ENCODE results near the gene MARS2.

The MARS2 gene

GRCh38 chr2:197672371-197672893 lies 32.7 kb upstream of the MARS2 start:
- TF ChIP-seq CTCF (IDR thresholded peaks at IDR 0.05; ENCODE audit: low read depth, low read length) = no peak
- H3K27me3 ChIP-seq = peaks cover 20% of the 10 kb centered on the region
- H3K4me3 ChIP-seq (ENCODE audit: low read depth, low read length) = no peak overlapping the region
- no peaks in the 10 kb centered on the region for H3K4me1 ChIP-seq
- no peaks in the 10 kb centered on the region for H3K9me3 ChIP-seq
- DNase-seq = no peak
- H3K36me3 ChIP-seq = no peaks in the 10 kb centered on the region

GRCh38 chr2:197673106-197673505 lies 32.1 kb upstream of the MARS2 start:
- no peak for DNase-seq
- TF ChIP-seq CTCF (IDR thresholded peaks at IDR 0.05; ENCODE audit: low read depth, low read length) = no peak
- H3K36me3 ChIP-seq = no peaks in the 10 kb centered on the region
- no peaks in the 10 kb centered on the region for H3K9me3 ChIP-seq
- no peak overlapping the region for H3K4me3 ChIP-seq (ENCODE audit: low read depth, low read length)
- no peaks in the 10 kb centered on the region for H3K4me1 ChIP-seq
- peaks cover 20% of the 10 kb centered on the region for H3K27me3 ChIP-seq

- TF ChIP-seq CTCF (IDR thresholded peaks at IDR 0.05; ENCODE audit: low read depth, low read length) = no peak
- H3K36me3 ChIP-seq = no peaks in the 10 kb centered on the region
- no peaks in the 10 kb centered on the region for H3K9me3 ChIP-seq
- DNase-seq = no peak
- peaks cover 20% of the 10 kb centered on the region for H3K27me3 ChIP-seq
- H3K4me1 ChIP-seq = no peaks in the 10 kb centered on the region
- no peak overlapping the region for H3K4me3 ChIP-seq (ENCODE audit: low read depth, low read length)
Observed at GRCh38 chr2:197673606-197674005, 31.6 kb upstream of the MARS2 start.

GRCh38 chr2:197674060-197674459 lies 31.1 kb upstream of the MARS2 start:
- Histone ChIP-seq H3K36me3 (no peaks in the 10 kb centered on the region), H3K4me3 (ENCODE audit: low read depth, low read length) (no peak overlapping the region), H3K27me3 (peaks cover 20% of the 10 kb centered on the region), H3K4me1 (no peaks in the 10 kb centered on the region), H3K9me3 (no peaks in the 10 kb centered on the region)
- no peak for DNase-seq
- no peak for TF ChIP-seq CTCF (IDR thresholded peaks at IDR 0.05; ENCODE audit: low read depth, low read length)

- H3K36me3 ChIP-seq = no peaks in the 10 kb centered on the region
- no peak overlapping the region for H3K4me3 ChIP-seq (ENCODE audit: low read depth, low read length)
- no peak for DNase-seq
- H3K9me3 ChIP-seq = no peaks in the 10 kb centered on the region
- no peak for TF ChIP-seq CTCF (IDR thresholded peaks at IDR 0.05; ENCODE audit: low read depth, low read length)
- no peaks in the 10 kb centered on the region for H3K4me1 ChIP-seq
- H3K27me3 ChIP-seq = peaks cover 20% of the 10 kb centered on the region
Observed at GRCh38 chr2:197674591-197674990, 30.6 kb upstream of the MARS2 start.

GRCh38 chr2:197675246-197675645 lies 29.9 kb upstream of the MARS2 start, which contains the start of gene RFTN2:
Gene RFTN2 (minus strand): TSS chr2:197675587. CDS start chr2:197675458, 129 bp downstream.
- DNase-seq = no peak
- H3K27me3 ChIP-seq = peaks cover 20% of the 10 kb centered on the region
- TF ChIP-seq CTCF (IDR thresholded peaks at IDR 0.05; ENCODE audit: low read depth, low read length) = no peak
- no peaks in the 10 kb centered on the region for H3K4me1 ChIP-seq
- no peaks in the 10 kb centered on the region for H3K36me3 ChIP-seq
- no peaks in the 10 kb centered on the region for H3K9me3 ChIP-seq
- H3K4me3 ChIP-seq (ENCODE audit: low read depth, low read length) = no peak within 1 kb of the TSS

Data from BE2C (cell line).